Measurements from ENCODE around the gene PLEKHA7. TPM values are rescaled to one million over a fixed set of nuclear protein-coding genes. Genes with fewer than 3 reads are reported as not detected.

PLEKHA7 gene
- polyA plus RNA-seq, 1 of the 3 experiments (the other 2 are of a cell fraction) = 0.12 TPM

DNA sequence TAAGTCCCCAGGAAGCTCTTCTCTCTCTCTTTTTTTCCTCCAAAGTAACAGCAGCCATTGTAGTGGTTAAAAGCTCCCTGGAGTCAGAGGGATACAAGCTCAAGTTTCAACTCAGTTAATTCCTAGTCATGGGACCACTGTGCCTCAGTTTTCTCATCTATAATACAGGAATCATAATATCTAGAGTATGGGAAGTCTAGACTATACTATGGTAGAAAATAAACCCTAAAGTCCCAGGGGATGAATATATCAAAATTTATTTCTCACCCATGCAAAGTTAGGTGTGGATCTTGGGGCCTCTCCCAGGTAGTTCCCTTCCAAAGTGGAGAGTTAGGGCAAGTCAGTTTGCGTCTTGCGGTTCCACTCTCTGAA lies 242.1 kb downstream of the PLEKHA7 start:
- H3K9ac ChIP-seq = no peak overlapping the region
- no peak overlapping the region for H3K27ac ChIP-seq (ENCODE audit: low read depth in 2 of 2, low read length in 1 of 2)
- no peak overlapping the region for H3K4me3 ChIP-seq (ENCODE audit: low read depth in 2 of 2, low read length in 1 of 2)
- no peaks in the 10 kb centered on the region for H3K79me2 ChIP-seq (ENCODE audit: insufficient read depth)
- H3K9me2 ChIP-seq = no peaks in the 10 kb centered on the region
- TF ChIP-seq, protein P1, sequence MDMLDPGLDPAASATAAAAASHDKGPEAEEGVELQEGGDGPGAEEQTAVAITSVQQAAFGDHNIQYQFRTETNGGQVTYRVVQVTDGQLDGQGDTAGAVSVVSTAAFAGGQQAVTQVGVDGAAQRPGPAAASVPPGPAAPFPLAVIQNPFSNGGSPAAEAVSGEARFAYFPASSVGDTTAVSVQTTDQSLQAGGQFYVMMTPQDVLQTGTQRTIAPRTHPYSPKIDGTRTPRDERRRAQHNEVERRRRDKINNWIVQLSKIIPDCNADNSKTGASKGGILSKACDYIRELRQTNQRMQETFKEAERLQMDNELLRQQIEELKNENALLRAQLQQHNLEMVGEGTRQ (IDR thresholded peaks at IDR 0.05; ENCODE audit: borderline replicate concordance, low read depth, low read length) = no peak
- no peak for TF ChIP-seq FOSL2 (IDR thresholded peaks at IDR 0.05; ENCODE audit: borderline replicate concordance, low read depth)
- no peak for TF ChIP-seq NRF1 (IDR thresholded peaks at IDR 0.05; ENCODE audit: low read depth, low read length)
- no peak for TF ChIP-seq MEF2A (IDR thresholded peaks at IDR 0.05; ENCODE audit: borderline replicate concordance, low read depth)
- TF ChIP-seq FOXM1 (IDR thresholded peaks at IDR 0.05; ENCODE audit: low read depth) = no peak
- TF ChIP-seq, protein P2, sequence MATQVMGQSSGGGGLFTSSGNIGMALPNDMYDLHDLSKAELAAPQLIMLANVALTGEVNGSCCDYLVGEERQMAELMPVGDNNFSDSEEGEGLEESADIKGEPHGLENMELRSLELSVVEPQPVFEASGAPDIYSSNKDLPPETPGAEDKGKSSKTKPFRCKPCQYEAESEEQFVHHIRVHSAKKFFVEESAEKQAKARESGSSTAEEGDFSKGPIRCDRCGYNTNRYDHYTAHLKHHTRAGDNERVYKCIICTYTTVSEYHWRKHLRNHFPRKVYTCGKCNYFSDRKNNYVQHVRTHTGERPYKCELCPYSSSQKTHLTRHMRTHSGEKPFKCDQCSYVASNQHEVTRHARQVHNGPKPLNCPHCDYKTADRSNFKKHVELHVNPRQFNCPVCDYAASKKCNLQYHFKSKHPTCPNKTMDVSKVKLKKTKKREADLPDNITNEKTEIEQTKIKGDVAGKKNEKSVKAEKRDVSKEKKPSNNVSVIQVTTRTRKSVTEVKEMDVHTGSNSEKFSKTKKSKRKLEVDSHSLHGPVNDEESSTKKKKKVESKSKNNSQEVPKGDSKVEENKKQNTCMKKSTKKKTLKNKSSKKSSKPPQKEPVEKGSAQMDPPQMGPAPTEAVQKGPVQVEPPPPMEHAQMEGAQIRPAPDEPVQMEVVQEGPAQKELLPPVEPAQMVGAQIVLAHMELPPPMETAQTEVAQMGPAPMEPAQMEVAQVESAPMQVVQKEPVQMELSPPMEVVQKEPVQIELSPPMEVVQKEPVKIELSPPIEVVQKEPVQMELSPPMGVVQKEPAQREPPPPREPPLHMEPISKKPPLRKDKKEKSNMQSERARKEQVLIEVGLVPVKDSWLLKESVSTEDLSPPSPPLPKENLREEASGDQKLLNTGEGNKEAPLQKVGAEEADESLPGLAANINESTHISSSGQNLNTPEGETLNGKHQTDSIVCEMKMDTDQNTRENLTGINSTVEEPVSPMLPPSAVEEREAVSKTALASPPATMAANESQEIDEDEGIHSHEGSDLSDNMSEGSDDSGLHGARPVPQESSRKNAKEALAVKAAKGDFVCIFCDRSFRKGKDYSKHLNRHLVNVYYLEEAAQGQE (IDR thresholded peaks at IDR 0.05; ENCODE audit: low read depth, low read length) = no peak
- TF ChIP-seq TCF12 (IDR thresholded peaks at IDR 0.05) = no peak
- no peak for TF ChIP-seq MAX (IDR thresholded peaks at IDR 0.05; ENCODE audit: low read depth)
- no peak for TF ChIP-seq RFX5 (IDR thresholded peaks at IDR 0.05; ENCODE audit: low read length)
- no peaks in the 10 kb centered on the region for H3F3A ChIP-seq (replicated peaks; ENCODE audit: insufficient read depth)
- CTCF ChIA-PET = interaction anchor here (1.7 kb wide), 1 partner anchor 13 kb away, joined by 7 read pairs; no protein-coding TSS in a partner anchor
- no peaks in the 10 kb centered on the region for H4K20me1 ChIP-seq (ENCODE audit: insufficient read depth)
- peaks cover 0 to 8% of the 10 kb centered on the region in 2 experiments; a peak in 1 of 4 replicates for H3K4me1 ChIP-seq (ENCODE audit: control insufficient read depth in 1 of 2, insufficient read depth in 2 of 2, low read depth in 1 of 2, low read length in 1 of 2)
- no peaks in the 10 kb centered on the region for H3K9me3 ChIP-seq
- no peaks in the 10 kb centered on the region for H3K27me3 ChIP-seq (ENCODE audit: insufficient read depth)
- peak; percentile 1 for DNase-seq
- no peak overlapping the region for H3K4me2 ChIP-seq
- POLR2A ChIA-PET = no interaction called here
- no peak overlapping the region for H2AFZ ChIP-seq (ENCODE audit: low read depth)
- no peaks in the 10 kb centered on the region for H3K36me3 ChIP-seq (replicated peaks in 1 of 2; ENCODE audit: control insufficient read depth in 1 of 2, insufficient read depth in 2 of 2, low read length in 1 of 2)
- 81% methylated on average over 2 of the region's 2 CpGs for WGBS (ENCODE audit: low lambda C conversion rate)

DNA sequence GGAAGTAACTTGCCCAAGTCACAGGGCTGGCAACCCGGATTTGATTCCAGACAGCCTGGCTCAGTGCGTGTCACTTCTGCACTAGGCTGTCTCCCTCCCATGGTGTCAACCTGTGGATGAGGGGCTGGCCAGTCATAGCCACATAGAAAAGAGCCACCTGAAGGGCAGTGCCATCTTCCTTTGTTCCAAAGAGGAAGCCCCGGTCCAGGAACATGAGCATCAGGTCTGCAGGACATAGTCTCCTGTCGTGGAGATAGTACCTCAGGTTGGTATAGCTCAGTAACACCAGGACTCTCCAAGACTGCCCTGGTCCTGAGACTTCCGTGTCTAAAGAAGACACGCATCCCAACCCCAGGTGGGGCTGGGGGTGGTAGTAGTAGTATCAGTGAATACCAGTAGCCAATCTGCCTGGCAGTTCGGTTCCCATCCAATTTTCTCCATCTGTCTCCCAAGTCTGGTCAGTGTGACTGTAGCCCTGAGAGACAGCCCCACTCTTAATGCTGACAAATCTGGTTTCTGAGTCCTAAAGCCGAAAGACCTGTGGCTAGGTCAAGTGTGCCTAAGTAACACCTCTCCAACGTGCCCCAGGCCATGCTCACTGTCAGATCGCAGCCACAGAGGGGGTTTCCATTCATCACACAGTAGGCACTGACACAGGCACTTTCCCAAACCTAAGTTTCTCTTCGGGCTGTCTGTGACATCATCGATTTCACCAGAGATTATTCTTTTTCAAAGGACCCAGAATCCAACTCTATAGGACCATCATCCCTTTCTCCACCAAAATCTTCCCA lies 242.7 kb downstream of the PLEKHA7 start:
- H2AFZ ChIP-seq (ENCODE audit: low read depth) = no peak overlapping the region
- no peaks in the 10 kb centered on the region for H3K79me2 ChIP-seq (ENCODE audit: insufficient read depth)
- H3K9ac ChIP-seq = no peak overlapping the region
- peaks cover 0 to 8% of the 10 kb centered on the region in 2 experiments; a peak in 1 of 4 replicates for H3K4me1 ChIP-seq (ENCODE audit: control insufficient read depth in 1 of 2, insufficient read depth in 2 of 2, low read depth in 1 of 2, low read length in 1 of 2)
- H3K4me2 ChIP-seq = no peak overlapping the region
- H3K9me2 ChIP-seq = no peaks in the 10 kb centered on the region
- H3K9me3 ChIP-seq = no peaks in the 10 kb centered on the region
- no peaks in the 10 kb centered on the region for H4K20me1 ChIP-seq (ENCODE audit: insufficient read depth)
- H3K4me3 ChIP-seq (ENCODE audit: low read depth in 2 of 2, low read length in 1 of 2) = no peak overlapping the region
- no peaks in the 10 kb centered on the region for H3K27me3 ChIP-seq (ENCODE audit: insufficient read depth)
- POLR2A ChIA-PET = no interaction called here
- DNase-seq = peak; percentile 1
- CTCF ChIA-PET = interaction anchor here (1.7 to 6.2 kb wide), 2 partner anchors 14 to 15 kb away, joined by 7 to 46 read pairs; no protein-coding TSS in a partner anchor
- no peaks in the 10 kb centered on the region for H3F3A ChIP-seq (replicated peaks; ENCODE audit: insufficient read depth)
- no peak overlapping the region for H3K27ac ChIP-seq (ENCODE audit: low read depth in 2 of 2, low read length in 1 of 2)
- H3K36me3 ChIP-seq (replicated peaks in 1 of 2; ENCODE audit: control insufficient read depth in 1 of 2, insufficient read depth in 2 of 2, low read length in 1 of 2) = no peaks in the 10 kb centered on the region
- 48% methylated on average over 7 of the region's 12 CpGs for WGBS (ENCODE audit: low lambda C conversion rate)
- TF ChIP-seq, protein P2 (IDR thresholded peaks at IDR 0.05; ENCODE audit: low read depth, low read length) = no peak
- TF ChIP-seq RXRA (IDR thresholded peaks at IDR 0.05; ENCODE audit: borderline replicate concordance, low read depth) = no peak
- no peak for TF ChIP-seq RFX5 (IDR thresholded peaks at IDR 0.05; ENCODE audit: low read length)
- no peak for TF ChIP-seq FOXJ3 (CRISPR knock-in tag; IDR thresholded peaks at IDR 0.05)
- no peak for TF ChIP-seq IRF3 (IDR thresholded peaks at IDR 0.05; ENCODE audit: low read depth, low read length)
- no peak for TF ChIP-seq FOXM1 (IDR thresholded peaks at IDR 0.05; ENCODE audit: low read depth)
- no peak for TF ChIP-seq TCF12 (IDR thresholded peaks at IDR 0.05)
- TF ChIP-seq FOSL2 (IDR thresholded peaks at IDR 0.05; ENCODE audit: borderline replicate concordance, low read depth) = no peak
- no peak for TF ChIP-seq MAX (IDR thresholded peaks at IDR 0.05; ENCODE audit: low read depth)
- TF ChIP-seq ELF1 (IDR thresholded peaks at IDR 0.05) = no peak
- TF ChIP-seq RCOR1 (IDR thresholded peaks at IDR 0.05; ENCODE audit: low read length) = no peak
- no peak for TF ChIP-seq EP300 (IDR thresholded peaks at IDR 0.05; ENCODE audit: borderline replicate concordance in 1 of 2, low read depth in 1 of 2, low read length in 1 of 2)
